ENCODE results near the gene CDV3.

Gene CDV3

GRCh38 chr3:133570139-133570936 lies 3.1 kb upstream of the CDV3 start:
- peak; percentile 95 for DNase-seq

- peak; percentile 63 for DNase-seq
Observed at GRCh38 chr3:133570937-133571320, 2.6 kb upstream of the CDV3 start.

- DNase-seq = peak; percentile 52
Observed at GRCh38 chr3:133572158-133573053, 1.1 kb upstream of the CDV3 start.

GRCh38 chr3:133573054-133573628 lies 345 bp upstream of the CDV3 start:
- DNase-seq = peak; percentile 100

GRCh38 chr3:133574260-133574881 lies 885 bp downstream of the CDV3 start:
- peak; percentile 76 for DNase-seq

GRCh38 chr3:133575086-133575485 lies 1.6 kb downstream of the CDV3 start:
- DNase-seq = no peak

GRCh38 chr3:133576169-133576568 lies 2.7 kb downstream of the CDV3 start:
- DNase-seq = no peak

- DNase-seq = peak; percentile 65
Observed at GRCh38 chr3:133578548-133579191, 5.2 kb downstream of the CDV3 start.

- no peak for DNase-seq
Observed at GRCh38 chr3:133583396-133583795, 9.9 kb downstream of the CDV3 start.

- no peak for DNase-seq
Observed at GRCh38 chr3:133588035-133588434, 14.5 kb downstream of the CDV3 start.

GRCh38 chr3:133588784-133589465 lies 15.4 kb downstream of the CDV3 start:
- no peak for DNase-seq

- no peak for DNase-seq
Observed at GRCh38 chr3:133589503-133589902, 16.0 kb downstream of the CDV3 start.

GRCh38 chr3:133591271-133591742 lies 17.8 kb downstream of the CDV3 start:
- peak; percentile 79 for DNase-seq

GRCh38 chr3:133592843-133593242 lies 19.4 kb downstream of the CDV3 start:
- DNase-seq = no peak

GRCh38 chr3:133593243-133593642 lies 19.8 kb downstream of the CDV3 start:
- no peak for DNase-seq

GRCh38 chr3:133595341-133595740 lies 21.9 kb downstream of the CDV3 start:
- DNase-seq = peak; percentile 56

GRCh38 chr3:133598405-133598804 lies 24.9 kb downstream of the CDV3 start:
- no peak for DNase-seq

- no peak for DNase-seq
Observed at GRCh38 chr3:133599280-133599679, 25.8 kb downstream of the CDV3 start.

GRCh38 chr3:133600572-133601081 lies 27.1 kb downstream of the CDV3 start:
- DNase-seq = no peak

GRCh38 chr3:133606342-133606741 lies 32.9 kb downstream of the CDV3 start:
- DNase-seq = no peak

- DNase-seq = no peak
Observed at GRCh38 chr3:133606902-133607301, 33.4 kb downstream of the CDV3 start.

GRCh38 chr3:133607816-133608215 lies 34.3 kb downstream of the CDV3 start:
- DNase-seq = no peak

All from EL (cell line).